Activated T-cell treated with anti-CD3 and anti-CD28 coated beads, Interleukin-2, amount 50 U/mL, for 4 hours (primary cell): Measurements from ENCODE around the gene LMTK2. TPM values are rescaled to one million over a fixed set of nuclear protein-coding genes. Genes with fewer than 3 reads are reported as not detected.

Experiments
- ATAC-seq, 2 donors: fragments of 200-7000 bp; cut with Tn5 transposase; one replicate each; pipeline ENCODE4 v1.10.0; 2021
- DNase-seq: peaks from one replicate; pipeline ENCODE4 v3.0.0-alpha.2; 2020
- H3K27me3 Mint-ChIP-seq: one replicate; pipeline ENCODE4 v1.8.0; 2021; ENCODE audit warnings: low read depth, mixed read lengths
- H3K36me3 Mint-ChIP-seq: one replicate; pipeline ENCODE4 v1.8.0; 2022; ENCODE audit warnings: mixed read lengths; ENCODE audit not compliant: insufficient read depth
- H3K4me1 Mint-ChIP-seq: one replicate; pipeline ENCODE4 v1.8.0; 2021; ENCODE audit warnings: low read depth, mixed read lengths
- H3K4me3 Mint-ChIP-seq: one replicate; pipeline ENCODE4 v1.8.0; 2021; ENCODE audit warnings: mild to moderate bottlenecking, moderate library complexity, mixed read lengths
- H3K9me3 Mint-ChIP-seq: one replicate; pipeline ENCODE4 v1.8.0; 2021; ENCODE audit warnings: mixed read lengths
- total RNA-seq, 3 donors: library from RNA; stranded (reverse); gene quantifications; one replicate each; pipeline ENCODE4 v1.2.1, GENCODE V29; 2021

Gene LMTK2
- total RNA-seq, 3 donors from 2014 or later, result 18.5 to 23.2 (median 18.6) TPM

DNA sequence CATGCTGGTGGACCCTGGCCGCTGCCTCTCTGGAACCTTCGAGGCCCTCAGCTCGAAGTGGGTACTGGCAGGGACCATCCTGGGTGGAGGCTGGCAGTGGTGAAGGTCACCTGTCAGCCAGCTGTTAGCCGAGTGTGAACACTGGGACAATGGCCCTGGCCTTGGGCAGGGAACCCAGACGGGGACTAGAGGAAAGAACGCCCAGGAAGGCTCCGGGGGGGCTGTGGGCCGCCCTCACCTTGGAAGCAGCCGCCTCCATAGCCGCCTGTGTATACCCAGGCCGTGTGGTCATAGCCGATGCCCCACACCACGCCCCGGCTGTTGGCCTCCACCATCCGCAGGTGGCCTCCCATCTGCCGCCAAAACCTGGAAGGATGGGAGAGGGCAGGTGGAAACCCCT, 122.1 kb downstream of the LMTK2 start:
- no peaks in the 10 kb centered on the region for H3K4me1 Mint-ChIP-seq
- H3K36me3 Mint-ChIP-seq, result peaks cover 11% of the 10 kb centered on the region
- H3K9me3 Mint-ChIP-seq, result no peaks in the 10 kb centered on the region
- no peak for DNase-seq
- no peak for ATAC-seq
- no peak overlapping the region for H3K4me3 Mint-ChIP-seq
- no peaks in the 10 kb centered on the region for H3K27me3 Mint-ChIP-seq

DNA sequence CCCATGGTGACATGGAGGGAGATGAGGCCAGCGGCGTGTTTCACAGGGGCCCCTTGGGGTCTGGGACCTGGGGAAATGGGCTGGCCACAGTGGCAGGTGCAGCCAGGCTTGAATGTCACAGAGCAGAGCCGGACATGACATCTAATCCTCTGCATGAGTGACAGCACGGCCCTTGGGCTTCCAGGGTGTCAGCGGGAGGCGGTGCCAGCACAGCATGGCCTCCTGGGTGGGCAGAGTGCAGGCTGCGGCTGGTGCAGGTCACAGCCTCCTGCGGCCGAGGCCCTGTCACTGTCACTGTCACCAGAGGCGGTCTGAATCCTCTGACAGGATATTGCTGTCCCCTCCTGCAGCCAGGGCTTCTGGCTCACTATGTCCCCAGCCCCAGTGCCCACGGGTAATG, 122.8 kb downstream of the LMTK2 start:
- H3K9me3 Mint-ChIP-seq, result no peaks in the 10 kb centered on the region
- H3K4me1 Mint-ChIP-seq, result no peaks in the 10 kb centered on the region
- no peak overlapping the region for H3K4me3 Mint-ChIP-seq

DNA sequence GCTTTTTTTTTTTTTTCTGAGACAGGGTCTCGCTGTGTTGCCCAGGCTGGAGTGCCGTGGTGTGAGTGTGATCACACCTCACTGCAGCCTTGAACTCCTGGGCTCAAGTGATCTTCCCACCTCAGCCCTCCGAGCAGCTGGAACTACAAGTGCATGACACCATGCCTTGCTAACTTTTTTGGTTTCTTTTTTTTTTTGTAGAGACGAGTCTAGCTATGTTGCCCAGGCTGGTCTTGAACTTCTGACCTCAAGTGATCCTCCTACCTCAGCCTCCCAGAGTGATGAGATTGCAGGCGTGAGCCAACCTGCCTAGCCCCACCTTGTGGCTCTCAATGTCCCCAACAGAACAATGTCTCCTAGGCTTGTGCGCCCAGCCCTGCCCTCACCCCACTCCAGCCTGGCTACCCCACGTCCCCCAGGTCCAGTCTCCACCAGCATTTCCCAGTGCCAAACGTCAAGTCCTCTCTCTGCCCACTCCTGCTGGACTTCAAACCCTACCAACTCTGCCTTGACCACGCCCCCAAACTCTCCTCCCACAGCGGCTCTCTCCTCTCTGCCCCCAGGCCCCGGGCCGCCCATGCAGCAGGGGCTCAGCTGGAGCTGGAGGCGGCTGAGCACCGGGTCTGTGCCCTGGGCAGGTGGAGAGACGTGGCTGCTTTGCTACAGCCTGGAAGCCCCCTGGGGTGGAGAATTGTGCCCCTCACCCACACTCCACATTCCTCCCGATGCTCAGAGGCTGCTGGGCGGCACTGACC, 123.5 kb downstream of the LMTK2 start:
- H3K4me3 Mint-ChIP-seq, result no peak overlapping the region
- H3K4me1 Mint-ChIP-seq, result no peaks in the 10 kb centered on the region
- no peaks in the 10 kb centered on the region for H3K9me3 Mint-ChIP-seq
- H3K27me3 Mint-ChIP-seq, result no peaks in the 10 kb centered on the region
- peaks cover 13% of the 10 kb centered on the region for H3K36me3 Mint-ChIP-seq
- DNase-seq, result no peak
- ATAC-seq, result no peak

More for the DNA sequence above, 122.8 kb downstream of the LMTK2 start:
- no peaks in the 10 kb centered on the region for H3K27me3 Mint-ChIP-seq
- DNase-seq, result no peak
- peaks cover 11% of the 10 kb centered on the region for H3K36me3 Mint-ChIP-seq
- ATAC-seq, result no peak

DNA sequence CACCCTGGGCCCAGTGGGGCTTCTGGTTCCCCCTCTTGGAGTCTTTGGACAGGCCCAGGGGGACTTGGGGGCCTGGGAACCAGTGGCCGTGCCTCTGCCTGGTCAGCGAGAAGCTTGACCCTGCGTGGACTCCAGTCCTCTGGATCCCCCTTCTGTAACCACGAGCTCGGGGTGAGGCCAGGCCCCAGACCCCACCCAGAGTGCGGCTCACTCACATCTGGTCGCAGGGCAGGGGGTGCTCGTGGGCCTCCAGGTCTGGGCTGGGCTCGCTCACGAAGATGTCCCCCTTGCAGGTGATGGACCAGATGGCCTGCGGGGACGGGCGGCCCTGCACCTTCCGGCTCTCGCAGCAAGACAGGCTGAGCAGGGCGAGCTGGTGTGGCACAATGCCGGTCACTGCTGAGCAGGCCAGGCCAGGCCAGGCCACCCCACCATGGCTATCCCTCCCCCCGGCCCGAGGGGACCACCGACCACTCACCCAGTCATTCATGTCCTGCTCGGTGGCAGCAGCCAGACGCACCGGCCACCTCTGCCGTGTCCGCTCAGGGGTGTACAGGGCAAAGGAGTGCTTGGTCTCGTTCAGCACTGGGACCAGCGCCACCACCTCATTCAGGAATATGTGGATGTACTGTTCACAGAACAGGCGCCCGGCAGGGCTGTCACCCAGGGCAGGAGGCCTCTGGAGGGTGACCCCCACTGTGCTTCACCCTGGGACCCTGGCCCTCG, 124.2 kb downstream of the LMTK2 start:
- ATAC-seq, result no peak
- Mint-ChIP-seq H3K27me3 (no peaks in the 10 kb centered on the region), H3K4me1 (no peaks in the 10 kb centered on the region), H3K36me3 (peaks cover 11% of the 10 kb centered on the region), H3K4me3 (no peak overlapping the region), H3K9me3 (no peaks in the 10 kb centered on the region)
- no peak for DNase-seq

DNA sequence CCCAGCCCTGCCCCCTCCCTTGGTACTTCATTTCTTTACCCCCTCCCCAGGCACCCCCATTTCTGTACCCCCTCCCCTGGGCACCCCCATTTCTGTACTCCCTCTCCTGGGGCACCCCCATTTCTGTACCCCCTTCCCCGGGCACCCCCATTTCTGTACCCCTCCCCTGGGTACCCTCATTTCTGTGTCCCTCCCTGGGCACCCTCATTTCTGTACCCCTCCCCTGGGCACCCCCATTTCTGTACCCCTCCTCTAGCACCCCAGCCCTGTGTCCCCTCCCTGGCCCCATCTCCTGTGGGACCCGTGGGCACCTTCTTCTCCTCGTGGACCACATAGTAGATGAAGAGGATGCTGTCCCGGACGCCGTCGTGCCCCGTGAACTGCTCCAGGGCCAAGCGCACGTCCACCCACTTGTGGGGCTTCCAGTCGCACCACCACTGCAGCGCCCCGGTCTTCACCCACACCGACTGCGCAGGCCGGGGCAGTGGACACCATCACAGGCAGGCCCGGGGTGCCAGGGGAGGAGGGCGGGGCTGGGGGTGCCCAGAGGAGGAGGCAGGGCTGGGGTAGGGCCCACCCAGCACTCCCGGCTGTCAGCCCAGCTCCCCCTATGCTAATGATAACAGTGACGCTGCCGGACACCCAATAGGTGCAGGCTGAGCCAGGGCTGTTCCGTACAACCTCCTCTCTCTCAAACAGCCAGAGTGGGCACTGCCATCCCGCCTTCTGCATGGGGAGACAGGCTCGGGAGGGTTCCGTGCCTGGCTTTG, 125.0 kb downstream of the LMTK2 start:
- H3K4me1 Mint-ChIP-seq, result no peaks in the 10 kb centered on the region
- no peak for ATAC-seq
- H3K9me3 Mint-ChIP-seq, result no peaks in the 10 kb centered on the region

DNA sequence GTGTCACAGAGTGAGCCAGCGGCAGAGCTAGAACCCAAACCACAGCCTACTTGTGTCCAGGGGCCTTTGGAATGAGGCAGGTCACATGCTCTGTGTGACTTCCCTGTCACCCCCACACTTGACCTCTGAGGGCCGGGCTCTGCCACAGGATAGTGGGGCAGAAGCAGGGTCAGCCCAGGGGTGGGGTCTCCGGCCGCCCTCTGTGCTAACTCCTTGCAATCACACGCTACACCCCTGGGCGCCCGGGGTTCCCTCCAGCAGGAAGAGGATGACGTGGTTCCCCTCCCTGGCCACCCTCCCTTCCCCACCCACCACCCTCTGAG, 125.6 kb downstream of the LMTK2 start:
- Mint-ChIP-seq H3K27me3 (no peaks in the 10 kb centered on the region), H3K36me3 (peaks cover 12% of the 10 kb centered on the region), H3K4me3 (no peak overlapping the region), H3K9me3 (no peaks in the 10 kb centered on the region), H3K4me1 (no peaks in the 10 kb centered on the region)
- DNase-seq, result no peak
- ATAC-seq, result no peak

More for the DNA sequence above, 125.0 kb downstream of the LMTK2 start:
- Mint-ChIP-seq H3K27me3 (no peaks in the 10 kb centered on the region), H3K36me3 (peaks cover 7% of the 10 kb centered on the region), H3K4me3 (no peak overlapping the region)
- no peak for DNase-seq

DNA sequence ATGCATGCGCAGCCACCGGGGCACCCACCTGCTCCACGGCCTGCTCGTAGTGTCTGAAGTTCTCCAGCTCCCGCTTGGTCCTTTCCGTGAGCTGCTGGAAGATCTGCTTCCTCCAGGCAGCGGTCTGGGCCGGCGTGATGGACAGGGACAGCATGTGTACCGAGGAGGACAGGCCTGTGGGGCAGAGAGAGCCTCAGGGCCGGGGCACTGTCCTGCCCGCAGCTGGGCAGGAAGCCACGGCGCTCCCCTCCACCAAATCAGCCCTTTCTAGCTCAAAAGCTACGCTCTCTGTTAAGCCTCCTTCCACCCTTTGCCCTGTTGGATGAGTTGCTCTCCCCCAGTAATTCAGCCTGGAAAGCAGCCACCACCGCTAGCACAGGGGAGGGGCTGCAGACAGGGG, 126.1 kb downstream of the LMTK2 start:
- Mint-ChIP-seq H3K9me3 (no peaks in the 10 kb centered on the region), H3K27me3 (no peaks in the 10 kb centered on the region), H3K4me1 (no peaks in the 10 kb centered on the region), H3K4me3 (no peak overlapping the region), H3K36me3 (peaks cover 12% of the 10 kb centered on the region)
- ATAC-seq (no peak), DNase-seq (no peak)

DNA sequence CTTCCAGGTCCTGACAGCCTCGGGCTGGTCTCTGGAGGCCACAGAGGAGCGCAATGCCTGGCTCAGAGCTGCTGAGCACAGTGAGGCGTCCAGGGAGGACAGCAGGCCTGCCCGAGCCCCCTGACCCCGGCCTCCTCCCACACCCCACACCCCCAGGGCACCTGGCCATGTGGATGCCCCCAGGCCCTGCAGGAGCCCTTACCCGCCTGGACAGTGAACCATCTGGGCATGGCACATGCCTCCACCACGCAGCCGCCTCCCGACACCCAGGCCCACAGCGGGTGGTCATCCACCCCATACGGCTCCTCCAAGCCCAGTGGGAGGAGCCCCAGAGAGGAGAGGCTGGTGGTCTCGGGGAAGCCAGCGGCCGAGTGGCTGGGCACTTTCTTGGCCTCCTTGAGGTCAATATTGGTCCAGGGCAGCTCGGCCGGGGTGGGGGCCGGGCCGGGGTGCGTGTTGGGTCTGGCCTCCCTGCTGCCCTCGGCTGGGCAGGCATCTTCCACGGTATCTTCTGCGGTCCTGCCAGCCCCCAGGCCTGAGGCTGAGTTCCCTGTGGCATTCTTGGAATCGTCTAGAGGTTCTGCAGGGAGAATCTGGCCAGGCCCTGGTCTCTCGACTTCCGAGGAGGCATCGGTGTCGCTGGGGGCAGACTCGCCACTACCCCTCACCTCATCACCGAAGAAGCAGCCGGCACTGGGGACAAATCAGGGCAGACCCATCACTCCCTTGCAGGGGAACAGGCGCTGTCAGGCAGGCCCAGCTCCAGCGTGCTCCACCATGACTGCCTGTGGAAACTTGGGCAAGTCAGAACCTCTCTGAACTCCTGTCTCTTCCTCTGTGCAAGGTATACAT, 126.8 kb downstream of the LMTK2 start:
- H3K4me3 Mint-ChIP-seq, result no peak overlapping the region
- DNase-seq (no peak), ATAC-seq (no peak)
- no peaks in the 10 kb centered on the region for H3K27me3 Mint-ChIP-seq
- H3K4me1 Mint-ChIP-seq, result no peaks in the 10 kb centered on the region
- no peaks in the 10 kb centered on the region for H3K9me3 Mint-ChIP-seq
- H3K36me3 Mint-ChIP-seq, result peaks cover 18% of the 10 kb centered on the region

DNA sequence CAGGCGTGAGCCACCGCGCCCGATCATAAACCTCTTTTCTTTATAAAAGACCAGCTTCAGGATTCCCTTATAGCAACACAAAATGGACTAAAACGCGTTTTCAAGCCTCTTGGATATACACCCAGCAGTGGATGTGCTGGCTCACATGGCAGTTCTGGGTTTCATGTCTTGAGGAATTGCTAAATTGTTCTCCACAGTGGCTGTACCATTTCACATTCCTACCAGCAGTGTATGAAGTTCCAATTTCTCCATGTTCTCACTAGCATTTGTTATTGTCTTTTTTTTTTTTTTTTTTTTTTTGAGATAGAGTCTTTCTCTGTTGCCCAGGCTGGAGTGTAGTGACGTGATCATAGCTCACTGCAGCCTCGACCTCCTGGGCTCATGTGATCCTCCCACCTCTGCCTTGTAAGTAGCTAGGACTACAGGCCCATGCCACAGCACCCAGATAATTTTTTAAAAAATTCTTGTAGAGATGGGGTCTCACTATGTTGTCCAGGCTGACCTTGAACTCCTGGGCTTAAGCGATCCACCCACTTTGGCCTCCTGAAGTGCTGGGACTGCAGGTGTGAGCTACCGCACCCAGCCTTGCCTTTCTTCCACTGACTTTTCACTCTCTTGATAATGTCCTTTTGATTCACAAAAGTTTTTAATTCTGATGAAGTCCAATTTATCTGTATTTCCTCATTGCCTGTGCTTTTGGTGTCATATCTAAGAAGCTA, 127.9 kb downstream of the LMTK2 start:
- no peaks in the 10 kb centered on the region for H3K27me3 Mint-ChIP-seq
- H3K36me3 Mint-ChIP-seq, result peaks cover 24% of the 10 kb centered on the region
- H3K4me1 Mint-ChIP-seq, result no peaks in the 10 kb centered on the region
- ATAC-seq, result no peak
- H3K4me3 Mint-ChIP-seq, result no peak overlapping the region
- no peak for DNase-seq
- no peaks in the 10 kb centered on the region for H3K9me3 Mint-ChIP-seq

DNA sequence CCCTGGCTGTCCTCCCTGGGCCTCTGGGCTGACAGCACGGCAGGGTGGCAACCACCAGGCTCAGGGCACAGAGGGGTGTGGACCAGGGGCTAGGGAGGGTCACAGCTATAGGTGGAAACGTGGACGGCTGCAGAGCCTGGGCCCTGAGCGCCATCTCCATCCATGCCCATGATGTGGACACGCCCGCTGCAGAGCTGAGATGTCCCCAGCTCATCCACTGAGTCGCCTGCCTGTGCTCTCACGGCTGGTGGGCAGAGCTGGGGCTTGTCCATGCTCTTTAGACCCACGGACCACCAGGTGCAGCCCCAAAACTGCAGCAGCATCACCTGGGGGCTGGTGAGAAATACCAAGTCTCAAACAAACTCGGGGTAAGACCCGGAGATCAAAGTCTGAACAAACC, 129.2 kb downstream of the LMTK2 start:
- DNase-seq (no peak), ATAC-seq (no peak)
- H3K4me1 Mint-ChIP-seq, result no peaks in the 10 kb centered on the region
- no peaks in the 10 kb centered on the region for H3K27me3 Mint-ChIP-seq
- H3K36me3 Mint-ChIP-seq, result peaks cover 22% of the 10 kb centered on the region
- H3K9me3 Mint-ChIP-seq, result no peaks in the 10 kb centered on the region
- H3K4me3 Mint-ChIP-seq, result no peak overlapping the region

DNA sequence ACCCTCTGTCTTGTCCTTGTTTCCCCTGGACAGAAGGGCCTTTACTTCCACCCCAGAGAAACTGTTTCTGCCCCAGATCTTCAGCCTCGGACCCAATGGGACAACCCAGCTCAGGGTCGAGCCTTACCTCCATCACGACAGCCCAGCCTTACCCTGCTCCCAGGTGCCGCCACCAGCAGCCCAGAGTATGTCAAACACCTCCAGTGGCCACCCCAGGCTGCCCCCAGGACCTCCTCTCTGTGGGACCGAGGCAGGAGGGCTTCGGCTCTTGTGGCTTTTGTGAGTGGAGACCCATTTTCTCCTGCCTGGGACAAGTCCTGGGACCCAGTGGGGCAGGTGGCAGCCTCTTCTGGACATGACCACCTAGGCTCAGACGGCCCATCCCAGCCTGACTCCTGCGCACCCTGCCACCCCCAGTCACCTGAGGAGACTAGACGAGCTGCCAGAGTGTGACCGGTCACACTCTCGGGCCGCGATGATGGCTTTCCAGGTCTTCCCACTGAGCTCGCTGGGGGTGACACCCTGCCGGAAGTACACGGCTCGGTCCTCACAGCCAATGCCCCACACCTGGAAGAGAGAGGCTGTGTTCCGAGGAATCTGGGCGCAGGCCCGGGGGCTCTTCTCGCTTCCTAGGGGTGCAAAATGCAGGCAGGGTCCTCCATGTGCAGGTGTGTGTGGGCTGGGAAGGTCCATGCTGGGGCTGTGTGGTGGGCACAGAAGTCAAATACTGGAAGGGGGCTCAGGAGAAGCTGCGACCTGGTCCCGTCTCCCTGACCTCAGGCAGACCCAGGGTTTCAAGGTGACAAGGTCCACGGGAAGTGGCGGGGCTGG, 129.9 kb downstream of the LMTK2 start:
- Mint-ChIP-seq H3K9me3 (no peaks in the 10 kb centered on the region), H3K27me3 (no peaks in the 10 kb centered on the region), H3K4me3 (no peak overlapping the region), H3K4me1 (no peaks in the 10 kb centered on the region), H3K36me3 (peaks cover 22% of the 10 kb centered on the region)
- DNase-seq (no peak), ATAC-seq (no peak)

DNA sequence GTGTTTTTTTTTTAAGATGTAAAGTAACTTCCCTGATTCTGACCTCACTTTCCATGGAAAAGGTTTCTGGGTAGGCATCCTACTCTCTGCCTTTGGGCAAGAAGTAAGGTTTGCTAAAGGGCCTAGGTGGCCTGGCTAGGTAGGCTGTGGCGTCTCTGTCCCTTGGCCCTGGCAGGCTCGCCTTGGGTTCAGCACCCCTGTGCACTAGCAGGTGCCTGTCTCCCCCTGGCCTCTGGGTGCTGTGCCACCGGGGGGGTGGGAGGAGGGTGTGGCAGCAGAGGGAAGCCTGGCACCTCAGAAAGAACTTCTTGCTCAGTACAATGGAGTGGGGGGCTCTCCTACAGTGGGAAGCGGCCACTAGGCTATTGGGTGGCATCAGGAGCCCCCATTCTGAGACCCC, 131.4 kb downstream of the LMTK2 start:
- no peaks in the 10 kb centered on the region for H3K9me3 Mint-ChIP-seq
- no peaks in the 10 kb centered on the region for H3K4me1 Mint-ChIP-seq
- DNase-seq, result no peak
- no peak overlapping the region for H3K4me3 Mint-ChIP-seq
- no peaks in the 10 kb centered on the region for H3K27me3 Mint-ChIP-seq
- H3K36me3 Mint-ChIP-seq, result peaks cover 22% of the 10 kb centered on the region
- no peak for ATAC-seq

DNA sequence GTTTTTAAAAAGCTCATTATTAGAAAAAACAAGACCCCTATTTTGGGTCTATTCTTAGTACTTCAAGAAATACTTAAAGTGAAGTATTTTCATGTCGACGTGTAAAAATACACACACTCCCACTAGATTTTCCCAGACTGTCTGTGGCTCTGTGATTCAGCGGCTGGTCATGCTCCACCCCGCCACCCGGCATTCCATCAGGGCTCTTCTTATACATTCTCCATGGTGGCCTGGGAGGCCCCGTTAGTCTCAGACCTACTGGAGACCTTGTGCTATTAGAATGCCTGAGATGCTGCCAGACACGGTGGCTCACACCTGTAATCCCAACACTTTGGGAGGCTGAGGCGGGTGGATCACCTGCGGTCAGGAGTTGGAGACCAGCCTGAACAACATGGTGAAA, 132.3 kb downstream of the LMTK2 start:
- Mint-ChIP-seq H3K27me3 (no peaks in the 10 kb centered on the region), H3K9me3 (no peaks in the 10 kb centered on the region), H3K4me3 (no peak overlapping the region), H3K36me3 (peaks cover 22% of the 10 kb centered on the region), H3K4me1 (no peaks in the 10 kb centered on the region)
- DNase-seq (no peak), ATAC-seq (no peak)
